ENCODE results near the gene CRIP1.

CRIP1 gene

DNA sequence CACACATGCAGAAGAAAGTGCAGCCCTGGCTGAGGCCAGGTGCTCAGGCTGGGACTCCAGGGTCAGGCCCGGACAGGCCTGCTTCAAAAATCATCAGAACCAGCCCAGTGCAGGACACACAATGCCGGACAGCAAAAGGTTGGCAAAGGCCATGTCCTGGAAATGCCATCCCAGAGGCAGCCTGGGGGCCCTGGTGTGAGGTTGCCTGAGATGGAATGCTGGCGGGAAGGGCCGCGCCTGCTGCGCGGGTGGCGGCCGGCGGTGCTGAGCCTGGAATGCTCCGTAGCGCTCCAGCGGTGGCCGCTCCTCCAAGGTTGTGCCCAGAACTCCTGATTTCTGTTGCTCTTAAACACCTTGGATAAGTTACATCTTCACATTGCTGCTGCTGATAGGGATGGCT lies 33.7 kb upstream of the CRIP1 start:
- H3K4me3 ChIP-seq (ENCODE audit: insufficient read depth, low read length, poor library complexity, severe bottlenecking) = no peak overlapping the region
- H3K9ac ChIP-seq (ENCODE audit: low read length) = no peak overlapping the region
- H3K27me3 ChIP-seq (ENCODE audit: low read length) = no peaks in the 10 kb centered on the region
- H3K9me2 ChIP-seq (replicated peaks; ENCODE audit: insufficient read depth, low read length) = no peaks in the 10 kb centered on the region
- H2AFZ ChIP-seq (ENCODE audit: low read depth, low read length, severe bottlenecking) = no peak overlapping the region
- H3K27ac ChIP-seq (ENCODE audit: low read depth, low read length) = no peak overlapping the region
- TF ChIP-seq, protein P1, sequence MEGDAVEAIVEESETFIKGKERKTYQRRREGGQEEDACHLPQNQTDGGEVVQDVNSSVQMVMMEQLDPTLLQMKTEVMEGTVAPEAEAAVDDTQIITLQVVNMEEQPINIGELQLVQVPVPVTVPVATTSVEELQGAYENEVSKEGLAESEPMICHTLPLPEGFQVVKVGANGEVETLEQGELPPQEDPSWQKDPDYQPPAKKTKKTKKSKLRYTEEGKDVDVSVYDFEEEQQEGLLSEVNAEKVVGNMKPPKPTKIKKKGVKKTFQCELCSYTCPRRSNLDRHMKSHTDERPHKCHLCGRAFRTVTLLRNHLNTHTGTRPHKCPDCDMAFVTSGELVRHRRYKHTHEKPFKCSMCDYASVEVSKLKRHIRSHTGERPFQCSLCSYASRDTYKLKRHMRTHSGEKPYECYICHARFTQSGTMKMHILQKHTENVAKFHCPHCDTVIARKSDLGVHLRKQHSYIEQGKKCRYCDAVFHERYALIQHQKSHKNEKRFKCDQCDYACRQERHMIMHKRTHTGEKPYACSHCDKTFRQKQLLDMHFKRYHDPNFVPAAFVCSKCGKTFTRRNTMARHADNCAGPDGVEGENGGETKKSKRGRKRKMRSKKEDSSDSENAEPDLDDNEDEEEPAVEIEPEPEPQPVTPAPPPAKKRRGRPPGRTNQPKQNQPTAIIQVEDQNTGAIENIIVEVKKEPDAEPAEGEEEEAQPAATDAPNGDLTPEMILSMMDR (IDR thresholded peaks at IDR 0.05; ENCODE audit: insufficient read depth, low read length, poor library complexity, severe bottlenecking) = no peak
- TF ChIP-seq EZH2phosphoT487 (conservative IDR thresholded peaks at IDR 0.05; ENCODE audit: low read length) = no peak
- H3F3A ChIP-seq (ENCODE audit: insufficient read depth) = no peaks in the 10 kb centered on the region
- H3K4me2 ChIP-seq (ENCODE audit: low read depth, low read length, poor library complexity, severe bottlenecking) = no peak overlapping the region
- H3K9me3 ChIP-seq (ENCODE audit: insufficient read depth, low read length) = no peaks in the 10 kb centered on the region
- no peaks in the 10 kb centered on the region for H4K20me1 ChIP-seq (ENCODE audit: low read depth, low read length)
- H3K79me2 ChIP-seq (ENCODE audit: insufficient read depth, low read length) = no peaks in the 10 kb centered on the region
- H3K36me3 ChIP-seq (ENCODE audit: low read length) = no peaks in the 10 kb centered on the region

DNA sequence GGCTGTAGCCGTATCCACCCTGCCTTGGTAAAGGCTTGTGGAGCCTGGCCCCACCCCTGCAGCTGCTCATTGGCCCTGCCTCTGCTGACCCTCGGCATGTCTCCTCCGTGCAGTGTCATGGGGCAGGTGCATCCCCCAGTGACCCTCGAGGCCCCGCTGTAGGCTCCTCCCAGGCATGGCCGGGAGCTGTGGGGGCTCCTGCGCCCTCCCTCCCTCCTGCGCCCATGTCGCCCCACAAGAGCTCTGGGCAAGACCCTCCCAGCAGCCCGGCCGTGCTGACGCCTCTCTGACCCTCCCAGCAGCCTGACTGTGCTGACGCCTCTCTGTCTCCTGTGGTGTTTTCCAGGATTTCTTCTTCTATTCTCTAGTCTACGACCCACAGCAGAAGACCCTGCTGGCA lies 32.8 kb upstream of the CRIP1 start:
- Histone ChIP-seq H2AFZ (ENCODE audit: low read depth, low read length, severe bottlenecking) (no peak overlapping the region), H3K79me2 (ENCODE audit: insufficient read depth, low read length) (no peaks in the 10 kb centered on the region), H3F3A (ENCODE audit: insufficient read depth) (no peaks in the 10 kb centered on the region), H3K27me3 (ENCODE audit: low read length) (no peaks in the 10 kb centered on the region), H3K9me2 (replicated peaks; ENCODE audit: insufficient read depth, low read length) (no peaks in the 10 kb centered on the region), H3K4me2 (ENCODE audit: low read depth, low read length, poor library complexity, severe bottlenecking) (no peak overlapping the region), H3K27ac (ENCODE audit: low read depth, low read length) (no peak overlapping the region), H3K9ac (ENCODE audit: low read length) (no peak overlapping the region), H3K4me3 (ENCODE audit: insufficient read depth, low read length, poor library complexity, severe bottlenecking) (no peak overlapping the region), H3K36me3 (ENCODE audit: low read length) (no peaks in the 10 kb centered on the region), H4K20me1 (ENCODE audit: low read depth, low read length) (no peaks in the 10 kb centered on the region), H3K9me3 (ENCODE audit: insufficient read depth, low read length) (no peaks in the 10 kb centered on the region)
- TF ChIP-seq, protein P1 (IDR thresholded peaks at IDR 0.05; ENCODE audit: insufficient read depth, low read length, poor library complexity, severe bottlenecking) = no peak
- no peak for TF ChIP-seq EZH2phosphoT487 (conservative IDR thresholded peaks at IDR 0.05; ENCODE audit: low read length)

DNA sequence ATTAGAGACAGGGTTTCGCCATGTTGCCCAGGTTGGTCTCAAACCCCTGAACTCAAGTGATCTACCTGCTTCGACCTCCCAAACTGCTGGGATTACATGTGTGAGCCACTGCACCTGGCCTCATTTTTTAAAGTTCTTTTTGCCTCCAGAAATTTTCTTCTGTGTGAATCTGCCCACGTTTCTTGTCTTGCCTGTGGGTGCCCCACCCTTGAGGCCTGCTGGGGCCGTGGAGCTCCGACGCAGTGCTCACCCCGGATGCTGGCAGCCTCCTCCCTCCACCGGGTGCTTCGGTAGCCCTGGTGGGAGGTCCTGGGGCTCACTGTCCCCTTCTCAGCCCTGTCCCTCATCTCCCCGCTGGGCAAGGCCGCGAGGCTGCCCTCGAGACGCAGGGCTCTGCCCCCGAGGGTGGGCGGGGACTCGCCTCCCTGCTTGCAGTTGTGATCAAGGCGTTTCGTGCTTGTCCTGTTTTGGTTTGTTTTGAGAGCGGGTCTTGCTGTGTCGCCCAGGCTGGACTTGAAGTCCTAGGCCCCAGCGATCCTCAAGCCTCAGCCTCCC lies 31.5 kb upstream of the CRIP1 start:
- Histone ChIP-seq H3K9ac (ENCODE audit: low read length) (no peak overlapping the region), H3F3A (ENCODE audit: insufficient read depth) (no peaks in the 10 kb centered on the region), H3K4me2 (ENCODE audit: low read depth, low read length, poor library complexity, severe bottlenecking) (no peak overlapping the region), H3K9me2 (replicated peaks; ENCODE audit: insufficient read depth, low read length) (no peaks in the 10 kb centered on the region), H3K27ac (ENCODE audit: low read depth, low read length) (no peak overlapping the region), H3K9me3 (ENCODE audit: insufficient read depth, low read length) (no peaks in the 10 kb centered on the region), H4K20me1 (ENCODE audit: low read depth, low read length) (no peaks in the 10 kb centered on the region), H3K36me3 (ENCODE audit: low read length) (no peaks in the 10 kb centered on the region), H2AFZ (ENCODE audit: low read depth, low read length, severe bottlenecking) (no peak overlapping the region), H3K4me3 (ENCODE audit: insufficient read depth, low read length, poor library complexity, severe bottlenecking) (no peak overlapping the region), H3K79me2 (ENCODE audit: insufficient read depth, low read length) (no peaks in the 10 kb centered on the region), H3K27me3 (ENCODE audit: low read length) (no peaks in the 10 kb centered on the region)
- TF ChIP-seq EZH2phosphoT487 (conservative IDR thresholded peaks at IDR 0.05; ENCODE audit: low read length) = no peak
- TF ChIP-seq, protein P1 (IDR thresholded peaks at IDR 0.05; ENCODE audit: insufficient read depth, low read length, poor library complexity, severe bottlenecking) = no peak

Data from SU-DHL-6 (cell line).